GM18507 (cell line): ENCODE results near the gene CNKSR3.

Experiments used
- DNase-seq: peaks from one replicate; pipeline ENCODE4 v3.0.0; 2011; ENCODE audit warnings: low read depth; ENCODE audit not compliant: insufficient read length; ENCODE audit errors: extremely low spot score
- FAIRE-seq: peaks from 2 replicates; lab custom pipeline; 2011; peaks lifted over from hg19 to GRCh38; lab: Jason Lieb, UNC

The CNKSR3 gene

DNA sequence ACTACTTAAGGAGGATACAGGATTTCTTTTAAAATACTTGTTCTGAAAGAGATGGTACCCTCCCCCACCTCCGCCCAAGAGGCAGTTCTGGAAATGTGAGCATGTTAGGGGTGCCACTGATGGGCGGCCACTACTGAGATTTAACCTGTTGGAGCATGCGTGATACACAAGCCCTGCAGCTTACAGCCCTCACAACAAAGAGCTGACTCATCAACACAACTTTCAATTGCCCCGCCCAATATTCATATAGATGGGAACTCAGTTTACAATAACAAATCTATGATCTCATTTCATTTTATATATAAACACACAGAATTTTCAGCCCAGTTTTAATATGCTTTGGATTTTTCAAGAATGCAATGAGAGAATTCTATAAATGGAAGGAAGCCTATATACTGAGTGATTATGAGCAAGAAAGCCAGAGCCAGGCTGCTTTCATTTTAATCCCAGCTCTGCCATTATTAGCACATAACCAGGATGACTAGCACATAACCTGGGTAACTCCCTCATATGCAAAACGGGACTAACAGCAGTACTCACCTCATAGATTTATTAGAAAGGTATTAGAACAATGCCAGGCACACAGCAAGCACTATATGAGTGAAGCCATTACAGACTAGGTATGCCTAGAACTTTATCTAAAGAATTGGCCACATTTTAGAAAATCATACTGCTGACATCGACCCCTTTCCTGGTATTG is 108.3 kb downstream of the CNKSR3 start:
- DNase-seq (no peak), FAIRE-seq (no peak)

- no peak for FAIRE-seq
- no peak for DNase-seq
Measured at GRCh38 chr6:154399097-154399496, 111.4 kb downstream of the CNKSR3 start.

DNA sequence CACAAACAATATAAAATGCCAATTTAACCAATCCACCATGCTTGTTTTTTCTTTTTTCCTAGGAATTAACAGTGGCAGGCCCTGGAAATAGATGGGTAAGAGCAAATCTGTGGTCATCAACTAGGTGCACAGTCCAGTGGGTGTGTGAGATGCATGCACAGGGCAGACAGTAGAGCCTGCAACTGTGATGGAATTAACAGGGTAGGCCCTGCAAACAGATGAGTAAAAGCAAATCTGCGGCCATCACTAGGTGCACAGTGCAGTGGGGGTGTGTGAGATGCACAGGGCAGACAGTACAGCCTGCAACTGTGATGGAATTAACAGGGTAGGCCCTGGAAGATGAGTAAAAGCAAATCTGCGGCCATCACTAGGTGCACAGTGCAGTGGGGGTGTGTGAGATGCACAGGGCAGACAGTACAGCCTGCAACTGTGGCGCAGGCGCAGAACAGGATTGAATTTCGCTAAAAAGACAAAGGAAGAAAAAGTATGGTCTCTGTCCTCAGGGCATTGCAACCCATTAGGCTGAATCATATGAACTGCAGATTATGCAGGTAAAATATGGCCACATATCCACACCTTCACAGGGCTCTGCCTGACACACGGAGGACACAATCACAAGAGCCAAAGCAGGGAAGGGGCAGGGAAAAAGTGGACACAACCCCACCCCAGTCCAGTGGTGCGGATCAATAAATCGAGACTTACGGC is 112.8 kb downstream of the CNKSR3 start:
- FAIRE-seq = no peak
- DNase-seq = no peak

GRCh38 chr6:154395878-154396277 is 114.6 kb downstream of the CNKSR3 start:
- DNase-seq (no peak), FAIRE-seq (no peak)

- FAIRE-seq (no peak), DNase-seq (no peak)
Measured at GRCh38 chr6:154395316-154395715, 115.2 kb downstream of the CNKSR3 start.

DNA sequence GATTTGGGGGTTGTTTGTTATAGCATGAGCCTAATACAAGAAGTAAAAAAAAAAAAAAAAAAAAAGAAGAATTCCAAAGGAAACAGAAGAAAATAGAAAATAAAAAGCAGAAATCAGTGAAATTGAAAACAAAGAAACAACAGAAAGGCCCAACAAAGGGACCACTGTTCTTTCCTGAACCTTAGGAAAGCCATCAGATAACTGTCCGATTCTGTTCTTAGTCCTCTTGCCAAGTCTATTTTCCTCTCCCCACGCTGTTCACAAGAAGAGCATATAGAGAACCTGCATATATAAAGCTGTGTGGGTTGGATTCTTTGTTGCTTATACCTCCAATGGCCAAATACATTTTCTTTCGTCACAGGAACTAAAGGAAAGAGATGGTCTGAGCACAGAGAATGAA is 115.9 kb downstream of the CNKSR3 start:
- no peak for DNase-seq
- FAIRE-seq = no peak

DNA sequence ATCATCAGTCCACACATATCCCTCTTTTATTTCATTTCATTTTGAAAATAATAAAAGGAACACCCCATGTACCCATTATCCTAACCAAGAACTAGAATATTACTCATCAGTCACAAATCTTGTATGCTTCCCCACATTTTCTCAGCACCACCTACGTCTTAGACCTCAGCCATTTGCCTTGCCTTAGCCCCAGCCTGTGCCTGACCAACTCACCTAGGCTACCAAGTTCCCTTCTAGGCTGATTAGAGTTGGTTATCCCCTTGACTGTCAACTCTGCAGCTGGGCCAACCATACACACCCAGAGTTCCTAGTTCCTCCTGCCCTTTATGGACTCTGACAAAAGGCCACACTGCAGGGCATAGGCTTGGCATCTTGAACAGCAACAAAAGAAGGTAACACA is 120.5 kb downstream of the CNKSR3 start:
- DNase-seq (no peak), FAIRE-seq (no peak)

DNA sequence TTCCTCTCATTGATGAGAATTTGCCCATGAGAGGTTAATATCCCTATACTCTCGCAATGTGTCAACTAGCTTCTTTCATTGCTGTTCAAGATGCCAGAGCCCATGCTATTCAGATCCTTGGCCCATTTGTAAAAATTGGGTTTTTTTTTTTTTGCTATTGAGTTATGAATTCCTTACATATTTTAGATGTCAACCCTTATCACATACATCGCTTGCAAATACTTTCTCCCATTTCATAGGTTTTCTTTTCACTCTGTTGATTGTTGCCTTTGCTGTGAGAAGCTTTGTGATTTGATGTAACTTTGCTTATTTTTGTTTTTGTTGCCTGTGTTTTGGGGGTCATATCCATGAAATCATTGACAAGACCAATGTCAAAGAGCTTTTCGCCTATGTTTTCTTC is 121.7 kb downstream of the CNKSR3 start:
- no peak for FAIRE-seq
- no peak for DNase-seq

- no peak for FAIRE-seq
- no peak for DNase-seq
Measured at GRCh38 chr6:154386848-154387717, 123.4 kb downstream of the CNKSR3 start.

DNA sequence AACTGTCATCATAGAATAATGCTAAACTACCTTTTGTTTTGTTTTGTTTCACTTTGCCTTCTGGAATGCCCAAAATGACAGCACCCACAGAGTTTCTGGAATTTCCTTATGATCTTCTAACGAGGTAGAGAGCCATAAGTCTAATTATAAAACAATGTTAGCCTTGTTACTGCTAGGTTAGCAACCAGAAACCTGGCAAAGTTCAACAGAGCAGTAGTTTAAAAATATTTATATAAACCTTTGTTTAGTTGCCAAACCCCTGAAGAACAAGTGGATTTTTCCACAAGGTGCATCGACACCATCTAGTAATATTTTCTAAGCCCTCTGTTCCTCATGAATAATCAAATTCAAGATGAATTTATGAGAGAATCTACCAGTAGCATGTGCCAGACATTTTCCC is 126.3 kb downstream of the CNKSR3 start:
- FAIRE-seq (no peak), DNase-seq (no peak)

DNA sequence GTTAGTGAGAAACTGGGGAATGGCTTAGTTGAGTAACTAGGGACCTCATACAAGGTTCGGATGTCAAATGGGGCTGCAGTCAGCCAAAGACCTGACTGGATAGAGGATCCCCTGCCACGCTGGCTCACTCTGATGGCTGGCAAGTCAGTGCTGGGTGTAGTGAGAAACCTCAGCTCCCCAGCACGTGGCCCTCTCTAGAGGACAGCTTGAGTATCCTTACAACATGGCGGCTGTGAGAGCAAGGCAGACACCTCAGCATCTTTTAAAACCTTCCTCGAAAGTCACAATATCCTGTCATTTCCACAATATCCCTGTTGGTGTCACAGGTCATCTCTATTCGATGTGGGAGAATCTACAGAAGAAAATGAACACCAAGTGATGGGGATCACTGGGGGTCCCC is 127.2 kb downstream of the CNKSR3 start:
- no peak for FAIRE-seq
- DNase-seq = no peak

DNA sequence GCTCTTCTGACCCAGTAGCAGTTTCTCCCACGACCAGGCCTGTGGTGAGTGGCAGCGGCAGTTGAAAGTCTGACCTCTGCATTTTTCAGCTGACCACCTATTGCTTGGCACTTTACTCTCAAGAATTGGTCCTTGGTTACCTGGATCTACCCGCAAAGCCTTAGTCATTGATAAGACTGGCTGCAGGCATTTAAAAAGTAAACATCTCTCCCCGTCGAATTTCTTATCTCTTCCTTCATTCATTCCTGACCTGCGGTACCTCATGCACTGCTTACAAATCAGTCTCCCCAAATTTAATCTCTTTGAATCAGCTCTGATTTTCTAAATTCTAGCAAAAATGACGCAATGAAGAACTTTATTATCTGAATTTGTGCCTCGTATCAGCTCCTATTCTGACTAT is 127.7 kb downstream of the CNKSR3 start:
- DNase-seq = no peak
- no peak for FAIRE-seq

DNA sequence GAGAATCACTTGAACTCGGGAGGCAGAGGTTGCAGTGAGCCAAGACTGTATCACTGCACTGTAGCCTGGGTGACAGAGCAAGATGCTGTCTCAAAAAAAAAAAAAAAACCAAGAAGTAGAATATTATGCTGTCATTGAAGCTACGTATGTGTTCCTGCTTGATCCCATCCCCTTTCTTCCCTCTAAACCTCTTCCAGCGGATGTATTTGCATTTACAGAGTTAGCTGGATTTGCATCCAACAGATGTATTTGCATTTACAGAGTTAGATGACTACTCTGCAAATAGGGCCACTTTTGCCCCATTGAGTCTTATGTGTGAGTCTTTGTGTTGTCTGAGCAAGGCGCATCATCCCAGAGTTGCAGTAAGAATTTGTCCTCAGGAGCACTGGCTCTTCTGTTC is 128.9 kb downstream of the CNKSR3 start:
- no peak for FAIRE-seq
- no peak for DNase-seq

- no peak for FAIRE-seq
- DNase-seq = no peak
Measured at GRCh38 chr6:154380741-154381140, 129.7 kb downstream of the CNKSR3 start.

DNA sequence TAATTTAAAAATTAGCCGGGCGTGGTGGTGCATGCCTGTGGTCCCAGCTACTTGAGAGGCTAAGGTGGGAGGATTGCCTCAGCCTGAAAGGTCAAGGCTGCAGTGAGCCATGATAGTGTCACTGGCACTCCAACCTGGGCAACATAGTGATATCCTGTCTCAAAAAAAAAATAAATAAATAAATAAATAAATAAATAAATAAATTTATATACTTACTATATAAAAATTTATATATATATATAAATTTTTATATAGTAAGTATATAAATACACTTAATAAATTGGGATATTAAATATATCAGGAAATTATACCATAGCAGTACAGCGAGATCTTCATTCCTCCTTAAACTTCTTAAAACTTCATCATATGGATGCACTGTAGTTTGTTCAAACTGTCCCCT is 130.9 kb downstream of the CNKSR3 start:
- FAIRE-seq = no peak
- no peak for DNase-seq

GRCh38 chr6:154378518-154378917 is 132.0 kb downstream of the CNKSR3 start:
- no peak for DNase-seq
- no peak for FAIRE-seq

- DNase-seq = no peak
- no peak for FAIRE-seq
Measured at GRCh38 chr6:154377726-154378125, 132.8 kb downstream of the CNKSR3 start.

DNA sequence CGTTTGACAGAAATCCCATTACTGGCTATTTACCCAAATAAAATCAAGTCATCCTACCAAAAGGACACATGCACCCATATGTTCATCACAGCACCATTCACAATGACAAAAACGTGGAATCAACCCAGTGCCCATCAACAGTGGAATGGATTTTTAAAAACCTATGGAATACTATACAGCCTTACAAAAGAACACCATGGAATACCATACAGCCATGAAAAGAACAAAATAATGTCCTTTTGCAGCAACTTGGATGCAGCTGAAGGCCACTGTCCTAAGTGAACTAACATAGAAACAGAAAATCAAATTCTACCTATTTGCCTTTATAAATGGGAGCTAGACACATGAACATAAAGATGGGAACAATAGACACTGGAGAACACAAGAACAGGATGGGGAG is 136.5 kb downstream of the CNKSR3 start:
- no peak for FAIRE-seq
- no peak for DNase-seq

- no peak for FAIRE-seq
- no peak for DNase-seq
Measured at GRCh38 chr6:154371281-154371680, 139.2 kb downstream of the CNKSR3 start.

DNA sequence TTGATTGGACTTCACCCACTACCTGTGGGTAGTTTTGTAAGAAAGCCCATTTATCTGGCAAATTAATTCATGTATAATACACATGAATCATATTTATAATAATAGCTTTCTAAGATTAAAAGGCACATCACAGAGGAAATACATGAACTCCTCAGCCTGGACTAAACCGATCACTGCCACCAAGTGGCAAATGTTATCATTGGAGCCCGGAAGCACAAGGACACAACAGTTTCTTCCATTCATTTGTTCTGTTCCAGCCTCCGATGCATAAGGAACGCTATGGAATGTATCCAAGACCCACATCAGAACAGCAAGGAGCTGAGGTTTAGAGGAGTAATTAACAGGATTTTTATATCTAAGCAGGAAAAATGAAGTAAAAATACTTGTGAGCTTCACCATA is 139.9 kb downstream of the CNKSR3 start:
- DNase-seq (no peak), FAIRE-seq (peak; percentile 88)
